Liver (tissue), 3 donors: ENCODE measurements around the gene LRRC74B.

Source experiments
- CTCF ChIP-seq: fragments of 150-350 bp; IDR thresholded peaks from 2 replicates; pipeline ENCODE4 v1.5.1; 2017; ENCODE audit warnings: improper control_type of control experiment, low read depth, low read length; ENCODE audit not compliant: missing input control
- GABPA ChIP-seq, 2 donors: IDR thresholded peaks in 1 of 2; conservative IDR thresholded peaks in 1 of 2; 2 replicates each; pipeline ENCODE4 v1.6.1; 2016; ENCODE audit warnings: antibody characterized with exemption in 2 of 2, mild to moderate bottlenecking in 1 of 2, moderate library complexity in 1 of 2
- JUND ChIP-seq, 2 donors: IDR thresholded peaks; 2 replicates each; pipeline ENCODE4 v1.6.1; 2016; ENCODE audit warnings: antibody characterized with exemption in 2 of 2
- MAX ChIP-seq: IDR thresholded peaks from 2 replicates; pipeline ENCODE4 v1.6.1; 2016; ENCODE audit warnings: antibody characterized with exemption
- REST ChIP-seq: IDR thresholded peaks from 2 replicates; pipeline ENCODE4 v1.6.1; 2016; ENCODE audit warnings: antibody characterized with exemption, mild to moderate bottlenecking
- SP1 ChIP-seq: IDR thresholded peaks from 2 replicates; pipeline ENCODE4 v1.6.1; 2018; ENCODE audit warnings: antibody characterized with exemption, mild to moderate bottlenecking
- donor health status: healthy.
- donor health status: healthy.

GRCh38 chr22:21032868-21033688 lies 12.7 kb upstream of the LRRC74B start:
- TF ChIP-seq SP1 (no peak), MAX (no peak), CTCF (no peak), JUND (IDR thresholded peaks at IDR 0.05) (no peak), GABPA (IDR thresholded peaks at IDR 0.05 in 1 of 2, conservative IDR thresholded peaks at IDR 0.05 in 1 of 2) (no peak), REST (no peak)
